ENCODE measurements around the gene PHF2. TPM values are rescaled to one million over a fixed set of nuclear protein-coding genes. Genes with fewer than 3 reads are reported as not detected.

The PHF2 gene
- total RNA-seq, 1 experiment from 2014 or later, result 11.6 TPM

- TF ChIP-seq PRDM15 (CRISPR knock-in tag; IDR thresholded peaks at IDR 0.05), result no peak
- no peak for TF ChIP-seq RELA (CRISPR knock-in tag; IDR thresholded peaks at IDR 0.05; ENCODE audit: borderline replicate concordance)
- no peak for TF ChIP-seq NFYB (CRISPR knock-in tag; conservative IDR thresholded peaks at IDR 0.05; ENCODE audit: low read depth)
Measured at GRCh38 chr9:93684806-93685543, 108.6 kb downstream of the PHF2 start (continued).

- ChIA-PET POLR2A (no interaction called here), CTCF (interaction anchor here (1.1 to 1.7 kb wide), 8 partner anchors 106 to 276 kb away, joined by 3 to 6 read pairs (median 4); no protein-coding TSS in a partner anchor)
- peaks cover 42% of the 10 kb centered on the region for H3K9me3 Mint-ChIP-seq
- DNase-seq (ENCODE audit: low spot score) (no peak), ATAC-seq (no peak)
- no peak overlapping the region for H3K27ac Mint-ChIP-seq
- H3K27me3 Mint-ChIP-seq (ENCODE audit: low read depth), result no peaks in the 10 kb centered on the region; the same call in 1 of the 2 replicates
- H3K4me3 Mint-ChIP-seq, result no peak overlapping the region
- H3K4me1 Mint-ChIP-seq, result peaks cover 3% of the 10 kb centered on the region
- H3K36me3 Mint-ChIP-seq, result peaks cover 28% of the 10 kb centered on the region
- TF ChIP-seq MXD4 (CRISPR knock-in tag; IDR thresholded peaks at IDR 0.05; ENCODE audit: borderline replicate concordance) (no peak), HMGXB4 (CRISPR knock-in tag; IDR thresholded peaks at IDR 0.05) (no peak), ETV6 (CRISPR knock-in tag; IDR thresholded peaks at IDR 0.05) (no peak), SOX15 (CRISPR knock-in tag; IDR thresholded peaks at IDR 0.05) (no peak), KAT7 (CRISPR knock-in tag; IDR thresholded peaks at IDR 0.05; ENCODE audit: borderline replicate concordance) (no peak), USF1 (CRISPR knock-in tag; IDR thresholded peaks at IDR 0.05) (no peak), TP53 (CRISPR knock-in tag; IDR thresholded peaks at IDR 0.05) (no peak), NFYB (CRISPR knock-in tag; conservative IDR thresholded peaks at IDR 0.05; ENCODE audit: low read depth) (no peak), MYBL2 (CRISPR knock-in tag; IDR thresholded peaks at IDR 0.05) (no peak), ZNF281 (CRISPR knock-in tag; IDR thresholded peaks at IDR 0.05) (no peak), SMAD4 (CRISPR knock-in tag; IDR thresholded peaks at IDR 0.05) (no peak), ATF2 (CRISPR knock-in tag; IDR thresholded peaks at IDR 0.05; ENCODE audit: borderline replicate concordance, low read depth) (no peak), ZNF219 (CRISPR knock-in tag; IDR thresholded peaks at IDR 0.05; ENCODE audit: borderline replicate concordance) (no peak), ZNF512 (CRISPR knock-in tag; IDR thresholded peaks at IDR 0.05; ENCODE audit: borderline replicate concordance) (no peak), ZNF416 (CRISPR knock-in tag; IDR thresholded peaks at IDR 0.05) (no peak), AR (CRISPR knock-in tag; IDR thresholded peaks at IDR 0.05) (no peak), IRF2 (CRISPR knock-in tag; IDR thresholded peaks at IDR 0.05; ENCODE audit: borderline replicate concordance, low read depth) (no peak)
Measured at GRCh38 chr9:93686127-93686879, 109.9 kb downstream of the PHF2 start.
